Femur (tissue), 1 donor: ENCODE measurements around the gene TRAF2.
"Not testable (repeated sequence)": the region's sequence is repeated elsewhere in the genome, so short reads cannot be mapped to it uniquely, and the experiment has no call there.

Experiments used
- DNase-seq: peaks from one replicate; pipeline ENCODE4 v3.0.0-alpha.2; 2017

Gene TRAF2, protein sequence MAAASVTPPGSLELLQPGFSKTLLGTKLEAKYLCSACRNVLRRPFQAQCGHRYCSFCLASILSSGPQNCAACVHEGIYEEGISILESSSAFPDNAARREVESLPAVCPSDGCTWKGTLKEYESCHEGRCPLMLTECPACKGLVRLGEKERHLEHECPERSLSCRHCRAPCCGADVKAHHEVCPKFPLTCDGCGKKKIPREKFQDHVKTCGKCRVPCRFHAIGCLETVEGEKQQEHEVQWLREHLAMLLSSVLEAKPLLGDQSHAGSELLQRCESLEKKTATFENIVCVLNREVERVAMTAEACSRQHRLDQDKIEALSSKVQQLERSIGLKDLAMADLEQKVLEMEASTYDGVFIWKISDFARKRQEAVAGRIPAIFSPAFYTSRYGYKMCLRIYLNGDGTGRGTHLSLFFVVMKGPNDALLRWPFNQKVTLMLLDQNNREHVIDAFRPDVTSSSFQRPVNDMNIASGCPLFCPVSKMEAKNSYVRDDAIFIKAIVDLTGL

DNA sequence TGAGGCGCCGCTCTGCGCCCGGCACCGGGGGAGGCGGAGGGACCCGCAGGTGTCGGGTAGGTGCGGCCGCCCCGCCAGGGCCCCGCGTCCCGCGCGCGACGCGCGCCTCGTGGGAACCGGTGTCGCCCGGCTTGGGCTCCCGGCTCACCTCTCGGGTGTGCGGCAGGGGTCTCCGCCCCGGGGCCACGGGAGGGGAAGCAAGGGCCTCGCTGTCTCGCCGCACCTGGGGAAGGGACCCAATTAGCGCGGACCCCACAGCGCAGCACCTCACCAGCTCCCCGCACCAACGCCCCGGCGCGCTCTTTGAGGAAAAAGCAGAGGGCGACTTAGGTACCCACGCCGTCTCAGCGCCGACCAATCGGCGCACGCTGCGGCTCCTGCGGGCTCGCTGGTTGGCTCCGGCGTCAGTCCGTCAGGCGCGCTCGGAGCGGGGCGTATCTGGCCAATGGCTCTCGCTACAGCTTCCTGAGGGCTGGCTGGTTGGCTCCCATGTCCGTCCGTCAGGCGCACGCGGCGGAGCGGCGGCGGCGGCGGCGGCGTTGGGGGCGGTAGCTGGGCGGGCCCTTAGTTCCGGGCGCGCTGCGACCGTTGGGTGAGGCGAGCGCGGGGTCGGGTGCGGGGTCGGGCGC, at the start of gene TRAF2:
TRAF2 (plus strand) TSS at position 567 of the 629 bp plus-strand sequence. CDS start 12,225 bp downstream, outside the sequence.
- DNase-seq, result peak; percentile 98

- peak; percentile 20 for DNase-seq
Observed at GRCh38 chr9:136837146-136837855, 49.0 kb upstream of the TRAF2 start.

DNA sequence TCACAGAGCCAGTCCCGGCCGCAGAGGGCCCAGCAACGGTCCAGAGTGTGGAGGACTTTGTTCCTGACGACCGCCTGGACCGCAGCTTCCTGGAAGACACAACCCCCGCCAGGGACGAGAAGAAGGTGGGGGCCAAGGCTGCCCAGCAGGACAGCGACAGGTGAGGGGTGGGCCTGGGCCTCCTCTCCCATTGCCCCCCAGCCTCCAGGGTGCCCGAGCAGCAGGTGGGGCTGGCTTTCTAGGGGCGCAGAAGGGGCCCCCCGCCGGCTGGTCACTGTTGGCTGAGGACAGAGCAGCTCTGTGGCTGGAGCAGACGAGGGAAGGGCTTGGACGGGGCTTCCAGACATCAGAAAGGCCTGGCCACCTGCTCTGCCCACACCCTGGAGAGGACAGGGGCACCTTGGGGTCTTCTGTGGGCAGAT, 48.4 kb upstream of the TRAF2 start:
- peak; percentile 17 for DNase-seq

- peak; percentile 24 for DNase-seq
Observed at GRCh38 chr9:136838314-136839228, 47.7 kb upstream of the TRAF2 start.

GRCh38 chr9:136839229-136840139, 46.8 kb upstream of the TRAF2 start:
- peak; percentile 19 for DNase-seq

- DNase-seq, result peak; percentile 24
Observed at GRCh38 chr9:136840140-136840876, 46.0 kb upstream of the TRAF2 start.

DNA sequence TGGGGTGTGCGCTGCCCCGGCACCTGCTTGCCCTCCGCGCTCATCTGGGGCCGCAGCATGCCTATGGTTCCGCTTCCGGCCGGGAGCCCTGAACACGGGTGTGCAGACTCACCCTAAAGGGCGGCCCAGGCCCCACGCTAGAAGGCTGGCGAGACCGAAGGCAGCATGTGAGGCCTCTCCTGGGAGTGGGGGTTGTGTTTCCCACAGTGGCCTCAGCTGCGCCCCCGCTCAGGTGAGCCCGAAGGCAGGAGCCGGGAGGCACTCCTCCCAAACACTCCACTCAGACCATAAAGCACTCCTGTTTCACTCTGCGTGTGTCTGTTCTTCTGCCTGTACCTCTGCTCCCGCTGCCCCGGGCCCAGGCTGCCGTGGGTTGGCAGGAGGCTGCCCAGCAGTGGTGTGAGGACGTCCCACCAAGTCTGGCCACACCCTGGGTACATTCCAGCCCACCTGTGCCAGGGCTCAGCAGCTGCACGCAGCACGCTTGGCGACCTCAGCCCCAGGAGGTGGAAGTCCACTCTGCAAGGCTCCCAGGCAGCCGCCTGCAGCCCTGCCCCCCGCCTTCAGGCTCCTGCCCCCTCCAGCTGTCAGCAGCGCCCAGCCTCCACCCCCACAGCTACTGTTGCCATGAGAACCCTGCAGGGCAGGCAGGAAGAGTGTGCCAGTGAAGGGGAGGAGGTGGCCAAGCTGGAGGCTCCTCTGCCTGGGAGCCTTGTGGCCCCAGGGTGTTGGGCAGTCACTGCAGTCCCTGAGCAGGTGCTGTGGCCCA, 45.3 kb upstream of the TRAF2 start:
- peak; percentile 76 for DNase-seq

GRCh38 chr9:136841646-136842379, 44.5 kb upstream of the TRAF2 start:
- peak; percentile 40 for DNase-seq

- peak; percentile 86 for DNase-seq
Observed at GRCh38 chr9:136842380-136842948, 43.9 kb upstream of the TRAF2 start, which contains the start of gene AJM1. Gene AJM1 (plus strand): TSS chr9:136842478. CDS start chr9:136844415, 1,937 bp downstream.

DNA sequence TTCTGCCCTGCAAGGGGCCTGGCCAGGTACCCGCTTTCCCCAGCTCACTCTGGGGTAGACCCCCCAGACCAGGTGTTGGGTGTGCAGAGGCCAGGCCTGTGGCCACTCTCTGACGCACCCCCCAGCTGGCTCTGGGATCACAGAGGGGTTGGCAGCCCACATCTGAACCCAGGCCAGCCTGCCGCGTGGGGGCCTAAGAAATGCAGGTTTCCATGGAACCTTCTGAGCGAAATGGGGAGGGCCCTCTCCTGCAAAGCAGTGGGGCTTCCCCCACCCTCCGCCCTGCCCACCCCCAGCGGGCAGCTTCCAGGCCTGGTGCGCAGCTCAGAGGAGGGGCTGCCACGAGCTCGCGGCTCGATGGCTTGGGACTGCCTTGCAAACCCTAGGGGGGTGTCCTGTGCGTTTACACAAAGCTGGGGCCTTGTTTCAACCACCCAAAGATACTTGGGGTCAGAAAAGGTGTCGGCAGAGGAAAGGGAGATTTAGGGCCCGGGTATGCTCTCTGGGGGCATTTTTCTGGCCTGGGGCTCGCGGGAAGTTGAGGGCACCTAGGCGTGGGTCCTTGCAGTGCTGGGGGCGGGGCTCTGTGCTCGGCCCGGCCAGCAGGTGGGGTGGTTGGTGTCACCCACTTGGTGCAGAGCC, 43.0 kb upstream of the TRAF2 start:
- DNase-seq, result not testable (repeated sequence)

DNA sequence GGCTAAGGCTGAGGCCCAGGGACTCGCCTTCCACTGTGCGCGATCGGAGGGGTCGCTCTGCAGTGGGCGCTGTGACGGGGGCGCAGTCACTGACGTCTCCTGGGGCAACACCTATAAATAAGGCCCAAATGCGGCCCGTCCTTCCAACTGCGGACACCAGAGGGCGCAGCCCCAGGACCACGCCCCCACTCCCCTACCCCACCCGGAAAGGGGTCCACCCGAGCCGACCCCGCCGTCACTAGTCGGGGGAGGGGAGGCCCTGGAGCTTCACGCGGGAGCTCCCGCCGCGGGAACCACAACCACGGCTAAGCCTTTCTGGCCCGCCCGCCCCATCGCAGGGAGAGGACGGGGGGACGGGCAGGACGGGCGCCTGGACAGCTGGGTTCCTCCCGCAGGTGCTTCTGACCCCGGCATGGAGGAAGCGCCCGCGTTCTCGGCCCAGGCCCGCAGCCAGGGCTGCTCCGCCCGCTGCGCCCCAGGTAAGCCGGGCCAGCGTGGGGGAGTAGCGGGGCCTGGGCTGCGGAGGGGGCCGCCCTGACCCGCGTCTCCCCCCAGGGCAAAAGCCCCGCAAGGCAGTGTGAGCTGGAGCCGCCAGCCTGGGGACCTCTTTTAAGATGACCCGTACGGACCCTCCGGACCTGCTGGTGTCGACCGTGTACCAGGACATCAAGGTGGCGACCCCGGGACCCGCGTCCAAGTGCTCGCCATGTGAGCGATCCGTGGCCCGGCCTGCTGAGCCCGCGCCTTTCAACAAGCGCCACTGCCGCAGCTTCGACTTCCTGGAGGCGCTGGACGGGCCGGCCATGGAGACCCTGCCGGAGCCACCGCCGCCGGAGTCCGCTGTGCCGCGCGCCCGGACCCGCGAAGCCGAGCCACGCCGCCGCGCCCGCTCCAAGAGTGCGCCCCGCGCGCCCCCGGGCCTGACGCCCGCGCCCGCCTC, 42.2 kb upstream of the TRAF2 start:
- DNase-seq, result peak; percentile 56

- no peak for DNase-seq
Observed at GRCh38 chr9:136844761-136845464, 41.4 kb upstream of the TRAF2 start.

DNA sequence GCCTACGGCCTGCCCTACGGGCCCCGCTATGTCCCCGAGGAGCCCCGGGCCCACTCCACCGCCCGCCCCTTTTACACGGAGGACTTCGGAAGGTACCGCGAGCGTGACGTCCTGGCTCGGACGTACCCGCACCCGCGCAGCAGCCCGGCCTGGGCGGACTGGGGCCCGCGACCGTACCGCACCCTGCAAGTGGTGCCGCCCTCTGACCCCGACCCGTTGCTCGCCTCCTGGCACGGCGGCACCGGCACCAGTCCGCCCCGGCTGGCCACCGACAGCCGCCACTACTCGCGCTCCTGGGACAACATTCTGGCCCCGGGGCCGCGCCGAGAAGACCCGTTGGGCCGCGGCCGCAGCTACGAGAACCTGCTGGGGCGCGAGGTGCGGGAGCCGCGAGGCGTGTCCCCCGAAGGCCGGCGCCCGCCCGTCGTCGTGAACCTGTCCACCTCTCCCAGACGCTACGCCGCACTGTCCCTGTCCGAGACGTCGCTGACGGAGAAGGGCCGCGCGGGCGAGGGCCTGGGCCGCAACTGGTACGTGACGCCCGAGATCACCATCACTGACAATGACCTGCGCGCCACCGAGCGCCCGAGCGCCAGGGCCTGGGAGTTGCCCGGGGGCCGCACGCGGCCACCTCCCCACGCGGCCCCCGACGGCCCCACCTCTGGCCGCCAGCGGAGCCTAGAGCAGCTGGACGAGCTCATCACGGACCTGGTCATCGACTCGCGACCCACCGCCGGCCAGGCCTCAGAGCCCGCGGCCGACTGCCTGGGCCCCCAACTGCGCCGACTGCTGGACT, 40.7 kb upstream of the TRAF2 start:
- no peak for DNase-seq

GRCh38 chr9:136846376-136847087, 39.8 kb upstream of the TRAF2 start:
- DNase-seq, result no peak
